ENCODE results near the gene DSN1.

The DSN1 gene

DNA sequence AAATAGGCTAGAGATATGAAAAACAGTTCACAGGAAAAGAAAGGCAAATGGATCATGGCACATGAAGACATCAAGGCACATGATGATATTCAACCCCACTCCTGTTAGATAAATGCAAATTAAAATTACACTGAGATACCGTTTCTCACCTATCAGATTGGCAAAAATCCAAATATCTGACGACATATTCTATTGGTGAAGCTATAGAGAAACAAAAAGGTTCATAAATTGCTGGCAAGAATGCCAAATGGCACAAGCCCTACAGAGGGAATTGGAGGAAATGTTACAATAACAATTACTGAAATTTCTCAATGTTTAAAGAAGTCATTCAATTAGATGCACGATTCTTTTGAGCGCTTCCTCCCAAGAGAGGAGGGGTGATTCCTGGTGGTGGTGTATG, 45.3 kb upstream of the DSN1 start:
- CTCF ChIA-PET, result interaction anchor here (0.6 to 0.9 kb wide), 4 partner anchors 11 to 1556 kb away, joined by 3 to 5 read pairs (median 4); no protein-coding TSS in a partner anchor
- POLR2A ChIA-PET (ENCODE audit: low non-redundant PET), result no interaction called here
- TF ChIP-seq, protein P1, sequence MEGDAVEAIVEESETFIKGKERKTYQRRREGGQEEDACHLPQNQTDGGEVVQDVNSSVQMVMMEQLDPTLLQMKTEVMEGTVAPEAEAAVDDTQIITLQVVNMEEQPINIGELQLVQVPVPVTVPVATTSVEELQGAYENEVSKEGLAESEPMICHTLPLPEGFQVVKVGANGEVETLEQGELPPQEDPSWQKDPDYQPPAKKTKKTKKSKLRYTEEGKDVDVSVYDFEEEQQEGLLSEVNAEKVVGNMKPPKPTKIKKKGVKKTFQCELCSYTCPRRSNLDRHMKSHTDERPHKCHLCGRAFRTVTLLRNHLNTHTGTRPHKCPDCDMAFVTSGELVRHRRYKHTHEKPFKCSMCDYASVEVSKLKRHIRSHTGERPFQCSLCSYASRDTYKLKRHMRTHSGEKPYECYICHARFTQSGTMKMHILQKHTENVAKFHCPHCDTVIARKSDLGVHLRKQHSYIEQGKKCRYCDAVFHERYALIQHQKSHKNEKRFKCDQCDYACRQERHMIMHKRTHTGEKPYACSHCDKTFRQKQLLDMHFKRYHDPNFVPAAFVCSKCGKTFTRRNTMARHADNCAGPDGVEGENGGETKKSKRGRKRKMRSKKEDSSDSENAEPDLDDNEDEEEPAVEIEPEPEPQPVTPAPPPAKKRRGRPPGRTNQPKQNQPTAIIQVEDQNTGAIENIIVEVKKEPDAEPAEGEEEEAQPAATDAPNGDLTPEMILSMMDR (conservative IDR thresholded peaks at IDR 0.05; ENCODE audit: low read depth), result no peak
- H3K27ac ChIP-seq, result no peak overlapping the region
- no peak for DNase-seq (ENCODE audit: low spot score)

DNA sequence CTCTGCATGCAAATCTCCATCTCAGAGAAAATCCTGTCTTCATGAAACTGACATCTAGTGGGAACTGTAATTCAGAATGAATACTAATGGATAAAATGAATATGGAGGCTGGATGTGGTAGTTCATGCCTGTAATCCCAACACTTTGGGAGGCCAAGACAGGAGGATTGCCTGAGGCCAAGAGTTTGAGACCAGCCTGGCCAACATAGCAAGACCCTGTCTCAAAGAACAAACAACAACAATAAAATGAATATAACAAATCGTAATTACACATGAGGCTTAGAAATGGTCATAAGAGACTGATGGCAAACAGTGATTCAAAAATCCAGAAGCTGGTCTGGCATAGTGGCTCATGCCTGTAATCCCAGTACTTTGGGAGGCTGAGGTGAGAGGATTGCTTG, 44.6 kb upstream of the DSN1 start:
- ChIA-PET POLR2A (ENCODE audit: low non-redundant PET) (no interaction called here), CTCF (interaction anchor here (0.6 to 1.0 kb wide), 3 partner anchors 10 to 46 kb away, joined by 3 to 5 read pairs (median 3); a partner anchor contains a TSS)
- TF ChIP-seq, protein P1 (conservative IDR thresholded peaks at IDR 0.05; ENCODE audit: low read depth), result no peak
- no peak for DNase-seq (ENCODE audit: low spot score)
- no peak overlapping the region for H3K27ac ChIP-seq

DNA sequence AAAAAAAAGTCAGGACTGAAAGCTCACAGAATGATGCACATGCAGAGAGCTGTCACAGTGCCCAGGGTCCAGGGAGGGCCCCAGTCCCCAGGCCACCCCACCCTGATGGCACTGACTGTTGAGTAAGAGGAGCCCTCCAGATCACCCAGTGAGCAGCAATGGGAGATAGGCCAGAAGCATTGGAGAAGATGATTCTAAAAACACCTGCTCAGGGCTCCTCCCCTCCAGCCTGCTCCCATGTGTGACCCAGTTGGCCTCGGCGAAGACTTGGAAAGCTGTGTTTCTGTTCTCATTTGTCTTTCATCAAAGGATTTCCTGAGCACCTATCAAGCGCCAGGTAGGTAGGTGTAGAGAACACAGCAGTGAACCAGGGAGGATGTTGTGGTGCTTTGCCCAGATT, 43.9 kb upstream of the DSN1 start:
- POLR2A ChIA-PET (ENCODE audit: low non-redundant PET), result interaction anchor here (0.5 kb wide), 1 partner anchor 14 kb away, joined by 3 read pairs; no protein-coding TSS in a partner anchor
- TF ChIP-seq, protein P1 (conservative IDR thresholded peaks at IDR 0.05; ENCODE audit: low read depth), result no peak
- CTCF ChIA-PET, result interaction anchor here (0.6 to 1.1 kb wide), 5 partner anchors 8 to 206 kb away, joined by 3 to 9 read pairs (median 4); a partner anchor contains a TSS
- DNase-seq (ENCODE audit: low spot score), result no peak
- H3K27ac ChIP-seq, result 0 out of 2 replicates have a peak overlapping the region, but pooled peaks have one; percentile 0

DNA sequence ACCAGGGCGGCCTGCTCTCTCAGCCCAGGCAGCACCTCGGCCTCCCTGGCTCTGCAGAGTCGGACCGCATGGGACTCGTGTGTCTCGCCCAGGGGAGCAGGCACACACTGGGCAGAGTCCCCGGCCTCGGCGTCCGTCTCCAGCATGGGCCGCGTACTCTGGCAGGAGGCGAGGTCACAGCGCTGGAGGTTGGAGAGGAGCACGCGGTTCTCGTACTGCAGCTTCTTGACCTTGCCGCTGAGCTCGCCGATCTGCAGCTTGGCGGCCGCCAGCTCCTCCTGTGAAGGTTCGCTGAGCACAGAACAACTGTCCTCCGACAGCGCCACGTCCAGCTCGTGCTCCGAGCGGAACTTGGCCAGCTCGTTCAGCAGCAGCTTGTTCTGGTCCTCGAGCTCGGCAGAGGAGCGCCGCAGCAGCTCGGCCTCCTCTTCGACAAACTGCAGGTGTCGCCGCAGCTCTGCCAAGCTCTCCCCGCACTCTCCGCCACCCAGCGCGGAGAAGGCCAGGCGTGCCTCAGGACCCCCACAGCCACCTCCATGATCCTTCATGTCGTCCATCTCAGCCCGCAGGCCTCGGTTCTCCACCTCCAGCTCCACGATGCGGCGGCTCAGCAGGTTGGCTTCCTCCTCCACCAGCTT, 42.0 kb upstream of the DSN1 start:
- ChIA-PET POLR2A (ENCODE audit: low non-redundant PET) (no interaction called here), CTCF (interaction anchor here (0.6 to 1.2 kb wide), 5 partner anchors 10 to 149 kb away, joined by 3 to 5 read pairs (median 4); a partner anchor contains a TSS)
- TF ChIP-seq, protein P1 (conservative IDR thresholded peaks at IDR 0.05; ENCODE audit: low read depth), result no peak
- peak overlapping the region; percentile 30 for H3K27ac ChIP-seq
- DNase-seq (ENCODE audit: low spot score), result no peak

DNA sequence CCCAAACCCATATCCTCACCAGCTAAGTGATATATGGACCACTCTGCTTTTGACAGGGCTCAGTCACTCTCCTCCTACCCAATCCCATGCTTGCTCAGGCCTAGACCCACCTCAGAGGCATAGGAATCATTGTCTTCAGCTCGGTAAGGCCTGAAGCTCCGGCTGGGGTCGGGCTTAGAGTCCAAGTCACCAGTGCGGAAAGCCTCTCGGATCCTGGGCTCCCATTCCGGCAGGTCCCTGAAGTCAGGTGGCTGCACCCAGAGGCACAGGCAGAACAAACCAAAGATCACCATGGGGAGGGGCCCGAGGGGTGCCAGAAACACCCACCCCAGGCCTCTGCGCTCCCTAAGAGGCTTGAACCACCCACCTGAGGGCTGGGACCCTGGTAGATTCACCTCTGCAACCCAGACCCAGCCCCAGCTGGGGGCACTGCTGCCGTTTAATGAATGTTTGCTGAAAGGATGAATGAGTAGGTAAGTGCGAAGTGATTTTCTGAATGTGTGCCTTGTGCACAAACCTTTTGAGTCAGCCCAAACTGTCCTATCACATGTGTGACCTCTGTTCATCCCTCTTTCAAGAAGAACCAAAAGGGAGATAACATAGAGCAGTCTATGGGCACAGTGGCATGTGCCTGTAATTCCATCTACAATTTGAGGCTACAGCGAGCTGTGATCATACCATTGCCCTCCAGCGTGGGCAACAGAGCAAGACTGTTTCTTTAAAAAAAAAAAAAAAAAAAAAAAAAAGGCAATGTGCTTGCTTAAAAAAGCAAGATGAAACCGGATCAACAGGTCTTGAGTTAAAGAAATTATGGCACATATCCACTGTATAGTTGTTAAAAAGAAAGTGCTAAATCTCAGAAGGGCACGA, 39.3 kb upstream of the DSN1 start:
- peak overlapping the region; percentile 37 for H3K27ac ChIP-seq
- TF ChIP-seq, protein P1 (conservative IDR thresholded peaks at IDR 0.05; ENCODE audit: low read depth), result no peak
- no peak for DNase-seq (ENCODE audit: low spot score)
- CTCF ChIA-PET, result interaction anchor here (1.5 kb wide), 1 partner anchor 51 kb away, joined by 5 read pairs; a partner anchor contains a TSS
- POLR2A ChIA-PET (ENCODE audit: low non-redundant PET), result no interaction called here
